GM21576 (cell line): Measurements from ENCODE around the gene SPTBN2.

Experiments
- ATAC-seq: cut with Tn5 transposase; IDR thresholded peaks from one replicate; pipeline ENCODE4 v1.9.1; 2021; ENCODE audit warnings: mild to moderate bottlenecking, moderate library complexity; ENCODE audit not compliant: unreplicated experiment

Gene SPTBN2

GRCh38 chr11:66705587-66706335 is 23.3 kb downstream of the SPTBN2 start:
- no peak for ATAC-seq

GRCh38 chr11:66704659-66705360 is 24.2 kb downstream of the SPTBN2 start:
- ATAC-seq: no peak

- no peak for ATAC-seq
These were observed 27.4 kb downstream of the SPTBN2 start for GRCh38 chr11:66701432-66702240.

GRCh38 chr11:66700742-66701141 is 28.3 kb downstream of the SPTBN2 start:
- no peak for ATAC-seq

- no peak for ATAC-seq
These were observed 28.7 kb downstream of the SPTBN2 start for GRCh38 chr11:66700337-66700736.

- no peak for ATAC-seq
These were observed 30.5 kb downstream of the SPTBN2 start for GRCh38 chr11:66698491-66698890.

GRCh38 chr11:66697988-66698387 is 31.0 kb downstream of the SPTBN2 start:
- no peak for ATAC-seq

GRCh38 chr11:66696146-66696545 is 32.9 kb downstream of the SPTBN2 start:
- ATAC-seq: no peak

- no peak for ATAC-seq
These were observed 34.2 kb downstream of the SPTBN2 start for GRCh38 chr11:66694732-66695207.

- no peak for ATAC-seq
These were observed 35.0 kb downstream of the SPTBN2 start for GRCh38 chr11:66694056-66694410.

GRCh38 chr11:66693356-66694055 is 35.5 kb downstream of the SPTBN2 start:
- no peak for ATAC-seq

- no peak for ATAC-seq
These were observed 36.1 kb downstream of the SPTBN2 start for GRCh38 chr11:66692871-66693331.

- ATAC-seq: no peak
These were observed 36.6 kb downstream of the SPTBN2 start for GRCh38 chr11:66692446-66692845.

GRCh38 chr11:66691311-66691980 is 37.6 kb downstream of the SPTBN2 start:
- ATAC-seq: no peak

GRCh38 chr11:66689661-66690590 is 39.1 kb downstream of the SPTBN2 start:
- no peak for ATAC-seq

- ATAC-seq: no peak
These were observed 40.2 kb downstream of the SPTBN2 start for GRCh38 chr11:66688561-66689534.

GRCh38 chr11:66687831-66688281 is 41.2 kb downstream of the SPTBN2 start:
- ATAC-seq: no peak
